Neural cell (in vitro differentiated cells): Measurements from ENCODE around the gene TTC8. TPM values are rescaled to one million over a fixed set of nuclear protein-coding genes. Genes with fewer than 3 reads are reported as not detected.

Experiments
- H2AFZ ChIP-seq: fragments of 200-600, 300-800 bp; sonication (generic), shearing (Covaris generic); 2 replicates; pipeline ENCODE4 v1.6.0; 2014; ENCODE audit warnings: low read depth, mild to moderate bottlenecking, antibody characterized with exemption, low read length, moderate library complexity
- H3F3A ChIP-seq: fragments of 200-600 bp; shearing (Covaris generic); 2 replicates; pipeline ENCODE4 v1.6.1; 2016; ENCODE audit warnings: mild to moderate bottlenecking, moderate library complexity, mixed read lengths, antibody characterized with exemption, low read length; ENCODE audit not compliant: insufficient read depth, poor library complexity, severe bottlenecking
- H3K27ac ChIP-seq: fragments of 200-600, 300-800 bp; sonication (generic), shearing (Covaris generic); 2 replicates; pipeline ENCODE4 v1.5.1; 2014; ENCODE audit warnings: mild to moderate bottlenecking, low read length, moderate library complexity
- H3K27me3 ChIP-seq: fragments of 300-800, 200-600 bp; sonication (generic), shearing (Covaris generic); 2 replicates; pipeline ENCODE4 v1.6.0; 2014; ENCODE audit warnings: mild to moderate bottlenecking, low read depth, low read length, moderate library complexity; ENCODE audit not compliant: insufficient read depth
- H3K36me3 ChIP-seq: fragments of 300-800, 200-600 bp; sonication (generic), shearing (Covaris generic); 2 replicates; pipeline ENCODE4 v1.5.1; 2014; ENCODE audit warnings: mild to moderate bottlenecking, antibody characterized with exemption, low read length, moderate library complexity; ENCODE audit not compliant: insufficient read depth
- H3K4me2 ChIP-seq: fragments of 300-800, 200-600 bp; sonication (generic), shearing (Covaris generic); 2 replicates; pipeline ENCODE4 v1.6.0; 2014; ENCODE audit warnings: mild to moderate bottlenecking, low read length
- H3K4me3 ChIP-seq: fragments of 300-800, 200-600 bp; sonication (generic), shearing (Covaris generic); 2 replicates; pipeline ENCODE4 v1.5.1; 2014; ENCODE audit warnings: mild to moderate bottlenecking, low read length, moderate library complexity
- H3K79me2 ChIP-seq: fragments of 200-600 bp; shearing (Covaris generic); replicated peaks from 2 replicates; pipeline ENCODE4 v1.6.0; 2014; ENCODE audit warnings: mild to moderate bottlenecking, low read length, moderate library complexity; ENCODE audit not compliant: insufficient read depth
- H3K9ac ChIP-seq: fragments of 300-800, 200-600 bp; sonication (generic), shearing (Covaris generic); 2 replicates; pipeline ENCODE4 v1.6.1; 2016; ENCODE audit warnings: mild to moderate bottlenecking, low read length, mixed read lengths
- H3K9me2 ChIP-seq: fragments of 200-600 bp; shearing (Covaris generic); 2 replicates; pipeline ENCODE4 v1.6.1; 2016; ENCODE audit warnings: mild to moderate bottlenecking, low read length, mixed read lengths; ENCODE audit not compliant: insufficient read depth
- H3K9me3 ChIP-seq: fragments of 200-600, 300-800 bp; sonication (generic), shearing (Covaris generic); 2 replicates; pipeline ENCODE4 v1.6.1; 2016; ENCODE audit warnings: mild to moderate bottlenecking, mixed run types, low read length, moderate library complexity, mixed read lengths
- H4K20me1 ChIP-seq: fragments of 200-600 bp; shearing (Covaris generic); 2 replicates; pipeline ENCODE4 v1.6.1; 2016; ENCODE audit warnings: mild to moderate bottlenecking, mixed run types; ENCODE audit not compliant: insufficient read depth
- CTCF ChIP-seq: fragments of 450-650 bp; IDR thresholded peaks from 2 replicates; pipeline ENCODE4 v1.5.1; 2014; ENCODE audit warnings: antibody characterized with exemption, mild to moderate bottlenecking, moderate library complexity; ENCODE audit not compliant: poor library complexity, severe bottlenecking
- EP300 ChIP-seq: fragments of 450-650 bp; conservative IDR thresholded peaks from 2 replicates; pipeline ENCODE4 v1.6.1; 2014; ENCODE audit warnings: antibody characterized with exemption, mild to moderate bottlenecking, moderate library complexity; ENCODE audit not compliant: poor library complexity, severe bottlenecking
- EZH2 ChIP-seq: fragments of 200-600, 300-800 bp; shearing (Covaris generic), sonication (generic); IDR thresholded peaks from 2 replicates; pipeline ENCODE4 v1.6.1; 2014; ENCODE audit warnings: antibody characterized with exemption, low read length, borderline replicate concordance, mild to moderate bottlenecking; ENCODE audit not compliant: insufficient read depth, poor library complexity, severe bottlenecking
- MXI1 ChIP-seq: fragments of 450-650 bp; conservative IDR thresholded peaks from 2 replicates; pipeline ENCODE4 v1.6.1; 2014; ENCODE audit warnings: antibody characterized with exemption, mild to moderate bottlenecking; ENCODE audit not compliant: poor library complexity, severe bottlenecking
- POLR2AphosphoS5 ChIP-seq: IDR thresholded peaks from 2 replicates; pipeline ENCODE4 v1.6.1; 2012
- RAD21 ChIP-seq: fragments of 450-650 bp; conservative IDR thresholded peaks from 2 replicates; pipeline ENCODE4 v1.6.1; 2014; ENCODE audit warnings: antibody characterized with exemption, mild to moderate bottlenecking, moderate library complexity
- REST ChIP-seq: IDR thresholded peaks from 2 replicates; pipeline ENCODE4 v1.6.1; 2012; ENCODE audit warnings: borderline replicate concordance
- SMC3 ChIP-seq: fragments of 450-650 bp; conservative IDR thresholded peaks from 2 replicates; pipeline ENCODE4 v1.6.1; 2014; ENCODE audit warnings: antibody characterized with exemption, mild to moderate bottlenecking, moderate library complexity; ENCODE audit not compliant: poor library complexity
- TAF1 ChIP-seq: IDR thresholded peaks from 2 replicates; pipeline ENCODE4 v1.6.1; 2012; ENCODE audit warnings: low read depth
- polyA plus RNA-seq: library from polyadenylated mRNA; depleted of rRNA; stranded (reverse); fragments of >200 nt; gene quantifications from 2 replicates; pipeline ENCODE4 v1.2.3, GENCODE V29; 2014

The TTC8 gene
- polyA plus RNA-seq, 1 donor from 2014 or later, result 28.1 TPM

GRCh38 chr14:88837495-88837894 is 13.0 kb downstream of the TTC8 start:
- no peaks in the 10 kb centered on the region for H3K36me3 ChIP-seq
- no peaks in the 10 kb centered on the region for H3F3A ChIP-seq
- TF ChIP-seq CTCF (no peak), SMC3 (no peak), EZH2 (no peak), REST (no peak), EP300 (no peak), MXI1 (no peak), TAF1 (no peak), RAD21 (no peak)

GRCh38 chr14:88838015-88838414 is 13.6 kb downstream of the TTC8 start:
- no peak overlapping the region for H3K9ac ChIP-seq
- H3K27me3 ChIP-seq, result no peaks in the 10 kb centered on the region
- no peak overlapping the region for H2AFZ ChIP-seq
- H3K9me2 ChIP-seq, result no peaks in the 10 kb centered on the region
- H3K9me3 ChIP-seq, result no peaks in the 10 kb centered on the region
- H3F3A ChIP-seq, result no peaks in the 10 kb centered on the region
- H3K36me3 ChIP-seq, result no peaks in the 10 kb centered on the region
- no peaks in the 10 kb centered on the region for H4K20me1 ChIP-seq
- H3K27ac ChIP-seq, result no peak overlapping the region
- H3K4me3 ChIP-seq, result no peak overlapping the region
- peaks cover 6% of the 10 kb centered on the region for H3K79me2 ChIP-seq
- no peak overlapping the region for H3K4me2 ChIP-seq
- TF ChIP-seq REST (no peak), MXI1 (no peak), EZH2 (no peak), TAF1 (no peak), SMC3 (no peak), CTCF (no peak), POLR2AphosphoS5 (no peak), EP300 (no peak)

More at GRCh38 chr14:88837495-88837894, 13.0 kb downstream of the TTC8 start:
- H3K27ac ChIP-seq, result no peak overlapping the region
- no peak overlapping the region for H3K9ac ChIP-seq
- no peak overlapping the region for H2AFZ ChIP-seq
- H3K4me3 ChIP-seq, result no peak overlapping the region
- H4K20me1 ChIP-seq, result no peaks in the 10 kb centered on the region
- H3K27me3 ChIP-seq, result no peaks in the 10 kb centered on the region
- no peaks in the 10 kb centered on the region for H3K9me3 ChIP-seq
- no peak overlapping the region for H3K4me2 ChIP-seq
- H3K9me2 ChIP-seq, result no peaks in the 10 kb centered on the region
- H3K79me2 ChIP-seq, result peaks cover 7% of the 10 kb centered on the region
